HG03521 (cell line): ENCODE measurements around the gene UNC5B.

Source experiments
- ATAC-seq: cut with Tn5 transposase; IDR thresholded peaks from one replicate; pipeline ENCODE4 v1.9.1; 2021; ENCODE audit warnings: mild to moderate bottlenecking, moderate library complexity; ENCODE audit not compliant: unreplicated experiment

Gene UNC5B

GRCh38 chr10:71222601-71223346 is 10.4 kb downstream of the UNC5B start:
- no peak for ATAC-seq

DNA sequence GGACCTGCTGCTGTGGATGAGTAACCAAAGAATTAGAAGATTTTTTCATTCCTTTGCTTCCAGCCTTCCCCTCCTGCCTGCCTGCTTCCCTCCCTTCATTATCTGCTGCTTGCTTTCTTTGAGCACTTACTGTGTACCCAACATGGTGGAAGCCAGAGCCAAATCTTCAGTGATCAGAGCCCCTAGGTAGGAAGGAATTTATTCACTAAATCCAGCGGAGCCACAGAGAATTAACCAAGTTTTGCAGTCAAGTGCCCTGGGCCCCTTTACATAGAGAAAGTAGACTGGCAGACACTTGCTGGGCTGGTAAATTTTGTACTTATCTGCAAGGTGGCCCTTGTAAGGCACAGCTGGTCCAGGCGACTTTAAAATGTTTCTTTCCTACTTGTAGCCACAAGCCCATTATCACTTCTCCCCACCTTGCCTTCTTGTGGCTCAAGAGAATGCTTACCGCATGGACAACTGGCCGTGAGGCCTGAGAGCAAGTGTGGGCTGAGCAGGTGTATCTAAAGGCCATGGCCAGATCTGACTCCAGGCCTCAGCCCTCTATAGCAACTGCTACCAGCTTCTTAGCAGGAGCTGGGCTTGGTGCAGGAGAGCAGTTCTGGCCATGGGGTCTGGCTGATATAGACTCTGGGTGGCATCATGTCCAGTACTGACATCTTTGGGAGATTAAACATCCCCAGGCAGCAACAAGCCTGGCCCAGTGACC is 11.1 kb downstream of the UNC5B start:
- no peak for ATAC-seq

GRCh38 chr10:71225291-71226058 is 13.1 kb downstream of the UNC5B start:
- ATAC-seq: no peak

- no peak for ATAC-seq
Measured at GRCh38 chr10:71228875-71229675, 16.7 kb downstream of the UNC5B start.

DNA sequence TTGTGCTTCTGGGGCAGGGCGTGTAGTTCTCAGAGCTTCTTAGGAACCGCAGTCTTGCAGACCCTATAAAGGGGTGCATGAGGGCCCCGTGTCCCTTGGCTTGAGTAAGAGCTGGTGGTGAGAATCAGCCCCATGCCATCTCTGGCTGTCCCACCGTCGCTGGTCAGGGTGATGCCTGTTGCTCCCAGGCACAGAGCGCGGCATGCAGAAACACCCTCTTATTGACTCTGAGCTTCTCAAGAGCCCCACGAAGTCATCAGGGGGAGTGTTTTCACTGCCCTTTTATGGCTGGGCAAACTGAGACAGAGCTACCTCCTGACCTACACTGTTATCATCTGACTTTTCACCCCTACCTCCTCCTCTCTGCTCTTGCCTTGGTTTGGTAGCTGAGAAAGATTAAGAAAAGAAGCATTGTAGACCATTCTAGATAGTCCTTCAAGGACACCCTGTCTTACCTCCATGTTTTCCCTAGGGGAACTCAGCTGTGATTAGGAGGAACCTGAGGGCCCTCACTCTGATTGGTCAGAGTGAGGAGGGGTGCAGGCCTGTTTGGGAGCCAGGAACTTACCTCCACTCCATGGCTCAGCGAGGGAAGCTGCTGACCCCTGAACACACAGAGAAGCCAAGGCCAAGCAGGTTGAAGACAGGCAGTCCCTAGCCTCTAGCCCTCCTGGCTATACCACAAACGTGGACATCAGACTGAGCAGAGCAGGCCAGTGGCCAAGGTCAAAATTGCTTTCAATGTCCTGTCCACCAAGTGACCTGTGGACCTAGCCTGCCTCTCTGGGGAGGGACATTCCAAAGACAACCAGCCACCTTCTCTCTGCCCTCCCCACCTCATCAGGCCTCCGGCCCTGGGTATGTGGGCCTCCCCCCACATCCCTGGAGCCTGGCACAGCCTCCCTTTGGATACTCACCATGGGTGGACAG is 17.6 kb downstream of the UNC5B start:
- ATAC-seq: no peak

DNA sequence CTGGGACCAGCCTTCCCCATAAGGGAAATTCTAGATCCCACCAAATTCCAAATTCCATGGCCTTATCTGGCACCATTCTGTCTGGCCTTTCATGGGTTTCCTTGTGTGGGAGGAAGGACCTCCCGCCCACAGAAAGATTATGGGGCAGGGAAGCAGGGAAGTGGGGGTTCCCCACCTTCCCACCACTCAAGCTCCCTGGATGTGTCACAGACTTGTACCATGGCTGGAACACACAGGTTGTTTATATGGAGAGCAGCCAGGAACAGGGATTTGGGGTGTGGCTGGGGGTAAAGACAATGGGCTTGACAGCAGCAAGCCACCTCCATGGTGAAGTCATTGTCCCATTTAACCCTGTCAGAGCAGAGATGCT is 18.3 kb downstream of the UNC5B start:
- ATAC-seq: no peak

GRCh38 chr10:71231206-71231605 is 18.8 kb downstream of the UNC5B start:
- no peak for ATAC-seq

DNA sequence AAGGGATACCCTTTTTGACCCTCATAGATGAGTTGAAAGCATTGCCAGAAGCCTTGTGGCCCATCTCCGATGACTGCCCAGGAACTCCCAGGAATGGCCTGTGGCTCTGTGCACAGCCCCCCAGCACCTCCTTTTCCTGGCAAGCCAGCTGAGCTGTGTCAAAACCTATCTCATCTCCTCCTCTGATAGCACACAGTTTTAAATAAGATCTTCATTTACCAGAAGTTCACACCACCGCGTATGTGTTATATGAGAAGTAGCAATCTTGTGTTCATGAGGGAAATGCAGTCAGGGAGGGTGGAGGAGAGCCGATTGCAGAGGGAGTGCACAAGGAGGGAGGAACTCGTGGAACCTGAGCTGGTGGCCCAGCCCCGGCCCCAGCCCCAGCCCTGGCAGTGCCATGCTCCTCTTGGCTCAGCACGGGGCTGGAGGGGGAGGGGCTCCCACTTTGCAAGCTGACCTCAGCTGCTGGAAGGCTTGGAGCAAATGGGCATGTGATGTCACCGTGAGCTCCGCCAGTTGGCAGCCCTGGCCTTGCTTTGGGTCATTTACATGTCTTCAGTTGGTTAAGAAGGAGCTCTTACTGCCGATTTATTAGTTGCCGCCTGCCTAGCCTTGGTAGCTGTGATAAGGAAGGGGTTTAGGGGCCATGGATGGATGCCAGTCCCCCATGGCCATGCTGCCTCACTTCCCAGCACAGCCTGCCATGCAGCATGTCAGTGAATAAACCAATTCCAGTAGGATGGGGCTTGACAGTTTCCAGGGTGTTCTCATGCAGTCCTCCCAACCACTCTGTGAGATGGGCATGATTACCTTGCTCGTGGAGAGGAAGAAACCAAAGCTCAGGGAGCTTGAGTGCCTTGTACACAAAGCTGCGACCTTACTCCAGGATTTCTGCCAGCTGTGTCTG is 20.0 kb downstream of the UNC5B start:
- ATAC-seq: no peak

DNA sequence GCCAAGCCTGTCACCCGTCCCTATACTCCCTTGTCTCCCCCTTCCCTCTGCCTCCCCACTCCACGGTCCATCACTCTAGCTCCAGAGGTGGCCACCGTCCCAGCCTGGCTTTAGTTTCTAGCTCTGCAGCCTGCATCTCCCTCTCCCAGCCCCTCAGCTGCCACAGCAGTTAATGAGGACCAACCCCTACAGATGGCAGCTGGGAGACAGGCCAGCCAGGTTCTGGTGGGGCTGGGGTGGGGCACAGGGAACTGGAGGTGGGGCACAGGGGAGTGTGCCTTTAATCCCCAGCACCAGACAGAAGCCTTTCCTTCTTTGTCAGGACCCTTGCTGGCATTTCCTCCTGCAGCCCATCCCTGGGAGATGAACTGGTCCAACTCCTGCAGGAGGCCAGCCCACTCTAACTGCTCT is 21.1 kb downstream of the UNC5B start:
- ATAC-seq: no peak

- ATAC-seq: no peak
Measured at GRCh38 chr10:71234004-71234894, 21.9 kb downstream of the UNC5B start.

GRCh38 chr10:71234970-71235685 is 22.8 kb downstream of the UNC5B start:
- no peak for ATAC-seq

DNA sequence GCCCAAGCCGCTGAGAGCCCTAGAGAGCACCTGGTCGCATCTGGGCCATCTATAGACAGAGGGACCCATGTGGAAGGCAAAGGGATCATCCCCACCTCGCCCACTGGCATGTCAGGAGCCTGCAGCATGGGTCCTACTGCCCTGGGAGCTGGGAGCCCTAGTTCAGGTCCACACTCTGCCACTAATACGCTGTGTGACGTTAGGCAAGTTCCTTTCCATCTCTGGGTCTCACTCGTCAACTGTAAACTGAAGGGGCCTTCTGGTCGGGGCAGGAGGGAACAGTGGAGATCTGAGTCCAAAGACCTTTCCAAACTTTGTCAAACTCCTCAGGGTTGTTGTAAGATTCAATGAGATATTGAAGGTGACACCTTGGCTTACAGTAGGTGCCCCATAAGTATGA is 23.4 kb downstream of the UNC5B start:
- ATAC-seq: no peak

GRCh38 chr10:71236286-71236685 is 23.9 kb downstream of the UNC5B start:
- ATAC-seq: no peak

DNA sequence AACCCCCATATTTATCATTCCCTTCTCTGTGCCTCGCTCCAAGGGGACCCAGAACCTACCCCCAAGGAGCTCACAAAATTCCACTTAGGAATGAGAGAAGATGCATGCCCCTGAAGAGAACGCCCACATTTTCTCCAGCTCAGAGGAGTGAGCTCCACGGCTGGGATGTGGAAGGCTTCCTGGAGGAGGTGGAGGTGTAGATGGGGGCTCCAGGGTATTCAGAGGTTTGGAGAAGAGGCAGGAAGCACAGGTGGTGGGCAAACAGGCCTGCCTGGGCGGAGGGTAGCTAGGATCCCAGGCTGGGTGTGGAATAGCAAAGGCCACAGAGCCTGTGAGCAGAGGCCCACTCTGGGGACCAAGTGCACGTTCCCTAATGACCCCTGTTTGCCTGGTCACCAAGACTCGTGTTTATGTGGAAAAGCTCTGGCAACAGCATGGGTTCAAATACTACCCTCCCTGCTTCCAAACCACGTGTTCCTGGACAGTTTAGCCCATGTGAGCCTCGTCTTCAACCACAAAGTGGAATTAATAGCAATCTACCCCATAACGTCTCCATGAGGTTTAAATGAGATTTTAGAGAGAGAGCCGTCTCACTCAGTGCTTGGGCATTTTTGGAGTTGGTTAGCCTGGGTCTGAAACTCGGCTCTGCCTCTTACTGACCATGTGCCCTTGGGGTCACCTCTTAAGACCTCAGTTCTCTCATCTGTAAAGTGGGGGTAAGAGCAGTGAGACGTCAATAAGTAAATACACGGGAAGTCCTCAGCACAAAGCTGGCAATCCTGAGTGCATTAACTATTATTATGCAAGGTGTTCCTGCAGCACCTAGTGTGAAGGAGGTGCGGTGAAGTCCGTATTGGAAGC is 24.7 kb downstream of the UNC5B start:
- no peak for ATAC-seq

DNA sequence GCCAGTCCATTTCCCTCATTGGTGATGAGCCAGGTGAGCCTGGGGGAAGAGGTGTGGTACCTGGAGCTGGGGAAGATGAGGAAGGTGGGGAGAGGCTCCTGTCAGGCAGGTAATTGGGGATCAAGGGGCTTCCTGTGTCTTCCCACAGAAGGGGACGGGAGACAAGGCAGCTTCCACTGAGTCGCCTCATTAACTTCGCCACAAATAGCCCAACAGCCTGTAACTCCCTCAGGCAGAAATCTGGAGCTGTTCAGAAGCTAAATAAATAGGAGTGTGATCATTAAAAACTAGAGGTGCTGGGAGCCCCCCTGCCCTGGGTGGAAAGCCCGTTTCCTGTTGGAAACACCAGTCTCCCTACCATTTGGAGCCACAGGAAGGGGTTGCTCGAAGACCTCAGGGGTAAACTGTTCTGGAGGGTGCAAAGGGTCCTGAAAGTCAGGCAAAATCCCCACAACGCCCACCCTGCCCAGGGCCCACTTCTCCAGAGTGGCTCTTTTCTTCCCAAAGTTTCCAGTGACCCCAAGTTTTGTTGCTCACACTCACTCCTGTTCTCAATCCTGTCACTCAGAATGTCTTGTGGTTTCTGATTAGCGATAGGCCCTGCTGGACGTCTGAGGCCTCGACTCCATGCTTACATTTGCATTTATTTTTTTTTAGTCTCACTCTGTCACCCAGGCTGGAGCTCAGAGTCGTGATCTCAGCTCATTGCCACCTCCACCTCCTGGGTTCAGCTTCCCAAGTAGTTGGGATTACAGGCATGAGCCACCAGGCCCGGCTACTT is 25.7 kb downstream of the UNC5B start:
- ATAC-seq: no peak

GRCh38 chr10:71238626-71239025 is 26.3 kb downstream of the UNC5B start:
- no peak for ATAC-seq
